ENCODE data around the gene OR4D9.

DNA sequence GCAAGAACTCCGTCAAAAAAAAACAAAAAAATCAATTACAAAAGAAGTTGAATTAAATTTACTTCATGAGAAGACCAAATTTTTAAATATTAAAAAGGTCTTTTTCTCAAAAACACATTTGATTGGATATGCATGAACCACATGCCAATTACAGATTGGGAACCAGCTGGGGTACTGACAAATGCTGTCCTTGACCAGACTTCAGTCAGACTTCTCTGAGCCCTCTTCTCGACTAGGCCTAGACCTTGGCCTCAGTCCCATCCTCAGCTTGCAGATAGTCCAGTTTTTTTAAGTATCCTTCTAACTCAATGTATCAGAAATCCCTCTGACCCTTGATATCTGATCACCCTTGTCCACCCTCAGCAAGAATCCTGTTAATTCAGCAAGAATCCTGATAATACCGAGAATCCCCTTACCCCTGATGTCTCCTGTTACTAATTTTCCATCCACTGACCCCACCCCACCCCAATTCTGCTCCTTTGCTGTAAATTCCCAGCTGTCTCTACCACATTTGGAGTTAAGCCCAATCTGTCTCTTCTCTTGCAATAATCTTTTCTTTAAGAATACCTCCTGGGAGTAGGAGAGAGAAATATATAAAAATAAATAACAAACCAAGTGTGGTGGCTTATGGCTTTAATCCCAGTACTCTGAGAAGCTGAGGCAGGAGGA lies 30.9 kb downstream of the OR4D9 start:
- TF ChIP-seq, protein P1, sequence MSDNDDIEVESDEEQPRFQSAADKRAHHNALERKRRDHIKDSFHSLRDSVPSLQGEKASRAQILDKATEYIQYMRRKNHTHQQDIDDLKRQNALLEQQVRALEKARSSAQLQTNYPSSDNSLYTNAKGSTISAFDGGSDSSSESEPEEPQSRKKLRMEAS (IDR thresholded peaks at IDR 0.05; ENCODE audit: insufficient read depth, insufficient read length): no peak
- TF ChIP-seq POLR2AphosphoS5 (IDR thresholded peaks at IDR 0.05; ENCODE audit: insufficient read depth, low read depth, low read length) (no peak), EZH2 (IDR thresholded peaks at IDR 0.05; ENCODE audit: borderline replicate concordance, low read depth, low read length, severe bottlenecking) (no peak)
- TF ChIP-seq, protein P2, sequence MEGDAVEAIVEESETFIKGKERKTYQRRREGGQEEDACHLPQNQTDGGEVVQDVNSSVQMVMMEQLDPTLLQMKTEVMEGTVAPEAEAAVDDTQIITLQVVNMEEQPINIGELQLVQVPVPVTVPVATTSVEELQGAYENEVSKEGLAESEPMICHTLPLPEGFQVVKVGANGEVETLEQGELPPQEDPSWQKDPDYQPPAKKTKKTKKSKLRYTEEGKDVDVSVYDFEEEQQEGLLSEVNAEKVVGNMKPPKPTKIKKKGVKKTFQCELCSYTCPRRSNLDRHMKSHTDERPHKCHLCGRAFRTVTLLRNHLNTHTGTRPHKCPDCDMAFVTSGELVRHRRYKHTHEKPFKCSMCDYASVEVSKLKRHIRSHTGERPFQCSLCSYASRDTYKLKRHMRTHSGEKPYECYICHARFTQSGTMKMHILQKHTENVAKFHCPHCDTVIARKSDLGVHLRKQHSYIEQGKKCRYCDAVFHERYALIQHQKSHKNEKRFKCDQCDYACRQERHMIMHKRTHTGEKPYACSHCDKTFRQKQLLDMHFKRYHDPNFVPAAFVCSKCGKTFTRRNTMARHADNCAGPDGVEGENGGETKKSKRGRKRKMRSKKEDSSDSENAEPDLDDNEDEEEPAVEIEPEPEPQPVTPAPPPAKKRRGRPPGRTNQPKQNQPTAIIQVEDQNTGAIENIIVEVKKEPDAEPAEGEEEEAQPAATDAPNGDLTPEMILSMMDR (IDR thresholded peaks at IDR 0.05; ENCODE audit: extremely low read depth in 1 of 2, insufficient read depth in 1 of 2, low read depth in 1 of 2, low read length in 2 of 2): no peak

Measured in endothelial cell of umbilical vein (primary cell).